ENCODE data around the gene KIF21A. TPM values are rescaled to one million over a fixed set of nuclear protein-coding genes. Genes with fewer than 3 reads are reported as not detected.

Gene KIF21A
- total RNA-seq, 2 donors from 2014 or later: 32.3 to 35.3 TPM

- Mint-ChIP-seq H3K4me1 (peaks cover 33% of the 10 kb centered on the region), H3K27me3 (ENCODE audit: insufficient read depth) (peaks cover 1% of the 10 kb centered on the region), H3K27ac (no peak overlapping the region), H3K36me3 (ENCODE audit: low read depth) (no peaks in the 10 kb centered on the region), H3K9me3 (no peaks in the 10 kb centered on the region), H3K4me3 (no peak overlapping the region)
- no peak for DNase-seq
- TF ChIP-seq, protein P1, sequence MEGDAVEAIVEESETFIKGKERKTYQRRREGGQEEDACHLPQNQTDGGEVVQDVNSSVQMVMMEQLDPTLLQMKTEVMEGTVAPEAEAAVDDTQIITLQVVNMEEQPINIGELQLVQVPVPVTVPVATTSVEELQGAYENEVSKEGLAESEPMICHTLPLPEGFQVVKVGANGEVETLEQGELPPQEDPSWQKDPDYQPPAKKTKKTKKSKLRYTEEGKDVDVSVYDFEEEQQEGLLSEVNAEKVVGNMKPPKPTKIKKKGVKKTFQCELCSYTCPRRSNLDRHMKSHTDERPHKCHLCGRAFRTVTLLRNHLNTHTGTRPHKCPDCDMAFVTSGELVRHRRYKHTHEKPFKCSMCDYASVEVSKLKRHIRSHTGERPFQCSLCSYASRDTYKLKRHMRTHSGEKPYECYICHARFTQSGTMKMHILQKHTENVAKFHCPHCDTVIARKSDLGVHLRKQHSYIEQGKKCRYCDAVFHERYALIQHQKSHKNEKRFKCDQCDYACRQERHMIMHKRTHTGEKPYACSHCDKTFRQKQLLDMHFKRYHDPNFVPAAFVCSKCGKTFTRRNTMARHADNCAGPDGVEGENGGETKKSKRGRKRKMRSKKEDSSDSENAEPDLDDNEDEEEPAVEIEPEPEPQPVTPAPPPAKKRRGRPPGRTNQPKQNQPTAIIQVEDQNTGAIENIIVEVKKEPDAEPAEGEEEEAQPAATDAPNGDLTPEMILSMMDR (conservative IDR thresholded peaks at IDR 0.05): no peak
- WGBS, 2 experiments (ENCODE audit: insufficient coverage in 1 of 2, insufficient read length in 1 of 2): 93% methylated on average over 1 of the region's 1 CpG; no CpG with 5 or more reads in 1 of the 2 experiments
- Histone ChIP-seq H3K9me3 (ENCODE audit: control insufficient read depth, low read length) (no peaks in the 10 kb centered on the region), H3K27me3 (ENCODE audit: control insufficient read depth, insufficient read depth, low read length, poor library complexity, severe bottlenecking) (no peaks in the 10 kb centered on the region), H3K4me3 (ENCODE audit: low read length) (no peak overlapping the region), H3K4me1 (ENCODE audit: control insufficient read depth, insufficient read depth, low read length) (peaks cover 9% of the 10 kb centered on the region), H3K36me3 (ENCODE audit: control insufficient read depth, insufficient read depth, low read length) (no peaks in the 10 kb centered on the region), H3K9ac (ENCODE audit: extremely low read depth, low read length, poor library complexity, severe bottlenecking) (no peak overlapping the region), H3K27ac (ENCODE audit: low read depth, low read length) (no peak overlapping the region)
These were observed 2.8 kb downstream of the KIF21A start for GRCh38 chr12:39440101-39440500.

DNA sequence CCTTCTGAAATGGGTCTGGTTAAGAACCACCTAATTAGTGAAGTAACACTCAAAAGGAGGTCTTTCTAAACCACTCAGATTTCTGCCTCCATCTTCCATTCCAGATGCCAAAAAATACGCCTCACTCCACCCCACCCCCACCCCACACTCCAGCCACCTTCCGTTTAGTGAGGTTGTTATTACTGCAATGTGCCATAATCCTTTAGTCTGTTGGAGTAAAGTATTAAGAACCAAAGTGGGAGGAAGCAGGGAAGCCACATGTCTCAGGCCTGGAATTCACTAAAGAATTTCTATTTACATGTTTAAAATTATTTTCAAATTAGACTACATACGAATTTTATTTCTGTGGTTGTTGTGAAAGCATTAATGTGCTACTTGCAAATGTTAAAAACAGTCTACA lies 7.4 kb downstream of the KIF21A start:
- Histone ChIP-seq H3K27ac (ENCODE audit: low read depth, low read length) (no peak overlapping the region), H3K36me3 (ENCODE audit: control insufficient read depth, insufficient read depth, low read length) (no peaks in the 10 kb centered on the region), H3K27me3 (ENCODE audit: control insufficient read depth, insufficient read depth, low read length, poor library complexity, severe bottlenecking) (no peaks in the 10 kb centered on the region), H3K4me3 (ENCODE audit: low read length) (no peak overlapping the region), H3K4me1 (ENCODE audit: control insufficient read depth, insufficient read depth, low read length) (peaks cover 6% of the 10 kb centered on the region), H3K9ac (ENCODE audit: extremely low read depth, low read length, poor library complexity, severe bottlenecking) (no peak overlapping the region), H3K9me3 (ENCODE audit: control insufficient read depth, low read length) (no peaks in the 10 kb centered on the region)
- TF ChIP-seq, protein P1 (conservative IDR thresholded peaks at IDR 0.05): no peak
- Mint-ChIP-seq H3K9me3 (no peaks in the 10 kb centered on the region), H3K36me3 (ENCODE audit: low read depth) (peaks cover 1% of the 10 kb centered on the region), H3K4me3 (no peak overlapping the region), H3K27me3 (ENCODE audit: insufficient read depth) (no peaks in the 10 kb centered on the region), H3K4me1 (peaks cover 11% of the 10 kb centered on the region), H3K27ac (no peak overlapping the region)
- 81% methylated on average over 2 of the region's 3 CpGs; no CpG with 5 or more reads in 1 of the 2 experiments for WGBS, 2 experiments (ENCODE audit: insufficient coverage in 1 of 2, insufficient read length in 1 of 2)
- DNase-seq: no peak

GRCh38 chr12:39431797-39432196 lies 11.1 kb downstream of the KIF21A start:
- Histone ChIP-seq H3K9ac (ENCODE audit: extremely low read depth, low read length, poor library complexity, severe bottlenecking) (no peak overlapping the region), H3K4me1 (ENCODE audit: control insufficient read depth, insufficient read depth, low read length) (peaks cover 3% of the 10 kb centered on the region), H3K27ac (ENCODE audit: low read depth, low read length) (no peak overlapping the region), H3K27me3 (ENCODE audit: control insufficient read depth, insufficient read depth, low read length, poor library complexity, severe bottlenecking) (no peaks in the 10 kb centered on the region), H3K36me3 (ENCODE audit: control insufficient read depth, insufficient read depth, low read length) (no peaks in the 10 kb centered on the region), H3K9me3 (ENCODE audit: control insufficient read depth, low read length) (no peaks in the 10 kb centered on the region), H3K4me3 (ENCODE audit: low read length) (no peak overlapping the region)
- Mint-ChIP-seq H3K4me3 (no peak overlapping the region), H3K36me3 (ENCODE audit: low read depth) (peaks cover 3% of the 10 kb centered on the region), H3K27ac (no peak overlapping the region), H3K9me3 (no peaks in the 10 kb centered on the region), H3K4me1 (peaks cover 10% of the 10 kb centered on the region), H3K27me3 (ENCODE audit: insufficient read depth) (no peaks in the 10 kb centered on the region)
- TF ChIP-seq, protein P1 (conservative IDR thresholded peaks at IDR 0.05): no peak
- WGBS, 2 experiments (ENCODE audit: insufficient coverage in 1 of 2, insufficient read length in 1 of 2): 100% methylated on average over 1 of the region's 1 CpG; no CpG with 5 or more reads in 1 of the 2 experiments
- no peak for DNase-seq
